Natural killer cell (primary cell): Measurements from ENCODE around the gene WIPF3. TPM values are rescaled to one million over a fixed set of nuclear protein-coding genes. Genes with fewer than 3 reads are reported as not detected.

Experiments
- ATAC-seq, 3 donors: fragments of 150-1000 bp in 2 of 3; fragments of 200-7000 bp in 1 of 3; cut with Tn5 transposase; 1 replicate in 1 of 3; 2 replicates in 2 of 3; pipeline ENCODE4 v1.10.0; 2021; ENCODE audit warnings: mild to moderate bottlenecking in 2 of 3, moderate library complexity in 2 of 3
- DNase-seq, 2 donors: peaks; one replicate each; pipeline versions ENCODE4 v3.0.0 to v3.0.0-alpha.2; 2013 to 2021; ENCODE audit warnings: mixed read lengths in 1 of 2
- H3K27ac ChIP-seq: one replicate; pipeline ENCODE4 v1.5.1; 2013; ENCODE audit warnings: mild to moderate bottlenecking, low read length
- H3K27me3 ChIP-seq: one replicate; pipeline ENCODE4 v1.6.1; 2013; ENCODE audit warnings: low read length; ENCODE audit not compliant: control insufficient read depth, insufficient read depth
- H3K36me3 ChIP-seq: one replicate; pipeline ENCODE4 v1.6.1; 2013; ENCODE audit warnings: low read length; ENCODE audit not compliant: control insufficient read depth, insufficient read depth
- H3K4me1 ChIP-seq: one replicate; pipeline ENCODE4 v1.6.1; 2013; ENCODE audit warnings: low read length; ENCODE audit not compliant: control insufficient read depth, insufficient read depth
- H3K4me3 ChIP-seq: one replicate; pipeline ENCODE4 v1.5.1; 2013; ENCODE audit warnings: low read length
- H3K9me3 ChIP-seq: one replicate; pipeline ENCODE4 v1.6.1; 2013; ENCODE audit warnings: low read length; ENCODE audit not compliant: control insufficient read depth, insufficient read depth
- H3K27ac Mint-ChIP-seq, 2 donors: one replicate each; pipeline ENCODE4 v1.8.0; 2022; ENCODE audit warnings: mild to moderate bottlenecking in 2 of 2, mixed read lengths in 2 of 2, moderate library complexity in 1 of 2
- H3K27me3 Mint-ChIP-seq, 2 donors: one replicate each; pipeline ENCODE4 v1.8.0; 2022; ENCODE audit warnings: low read depth in 2 of 2, mixed read lengths in 2 of 2
- H3K36me3 Mint-ChIP-seq: one replicate; pipeline ENCODE4 v1.8.0; 2022; ENCODE audit warnings: mixed read lengths
- H3K4me1 Mint-ChIP-seq, 2 donors: one replicate each; pipeline ENCODE4 v1.8.0; 2022; ENCODE audit warnings: mixed read lengths in 2 of 2
- H3K4me3 Mint-ChIP-seq: one replicate; pipeline ENCODE4 v1.8.0; 2022; ENCODE audit warnings: mild to moderate bottlenecking, moderate library complexity, mixed read lengths
- H3K9me3 Mint-ChIP-seq, 2 donors: one replicate each; pipeline ENCODE4 v1.8.0; 2022; ENCODE audit warnings: mixed read lengths in 2 of 2
- WGBS: methylation state at CpG from one replicate; pipeline ENCODE4 v1.1.7; 2013; ENCODE audit warnings: missing lambda C conversion rate; ENCODE audit not compliant: insufficient coverage; 5-methylcytosine and 5-hydroxymethylcytosine counted together
- intact Hi-C: fragments of 100-400 bp; cut with micrococcal nuclease; formaldehyde crosslinking; loops from one replicate; pipeline ENCODE4 v1.14.2; 2022
- total RNA-seq, 4 donors: library from RNA; stranded (reverse); fragments of 120-200 nt in 1 of 4; gene quantifications; one replicate each; pipeline versions ENCODE4 v1.2.3 to v1.2.4, GENCODE V29; 2013 to 2022
- TF ChIP-seq, protein P1 (sequence below): fragments of 200-600 bp; IDR thresholded peaks from one replicate; pipeline ENCODE4 v1.8.0; 2022; ENCODE audit warnings: antibody characterized with exemption

The WIPF3 gene
- total RNA-seq, 3 donors from 2014 or later (not counting 1 experiment from before 2014, with no cell fraction given) = not detected

DNA sequence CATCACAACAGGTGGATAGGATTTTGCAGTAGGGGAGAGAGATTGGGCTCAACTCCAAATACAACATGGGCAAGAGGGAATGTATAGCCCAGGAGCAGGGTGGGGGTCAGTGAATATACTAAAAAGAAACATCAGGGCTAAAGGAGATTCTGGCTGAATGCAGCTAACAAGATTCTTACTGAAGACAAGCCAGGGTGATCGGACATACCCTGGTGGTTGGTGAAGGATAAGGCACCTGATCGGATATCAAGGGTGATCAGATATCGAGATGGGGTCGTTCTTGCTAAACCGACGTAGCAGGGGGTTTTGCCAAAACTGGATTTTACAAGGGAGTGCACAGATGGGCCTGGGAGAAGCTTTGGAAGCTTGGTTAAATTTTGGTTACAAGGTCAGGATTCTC, 34.4 kb downstream of the WIPF3 start:
- DNase-seq (no peak), ATAC-seq (no peak)
- Histone ChIP-seq H3K36me3 (no peaks in the 10 kb centered on the region), H3K4me3 (no peak overlapping the region), H3K4me1 (no peaks in the 10 kb centered on the region), H3K27me3 (no peaks in the 10 kb centered on the region), H3K9me3 (no peaks in the 10 kb centered on the region), H3K27ac (no peak overlapping the region)
- no peak overlapping the region for H3K27ac Mint-ChIP-seq
- H3K9me3 Mint-ChIP-seq = no peaks in the 10 kb centered on the region
- H3K36me3 Mint-ChIP-seq = no peaks in the 10 kb centered on the region
- H3K4me3 Mint-ChIP-seq = no peak overlapping the region
- TF ChIP-seq, protein P1, sequence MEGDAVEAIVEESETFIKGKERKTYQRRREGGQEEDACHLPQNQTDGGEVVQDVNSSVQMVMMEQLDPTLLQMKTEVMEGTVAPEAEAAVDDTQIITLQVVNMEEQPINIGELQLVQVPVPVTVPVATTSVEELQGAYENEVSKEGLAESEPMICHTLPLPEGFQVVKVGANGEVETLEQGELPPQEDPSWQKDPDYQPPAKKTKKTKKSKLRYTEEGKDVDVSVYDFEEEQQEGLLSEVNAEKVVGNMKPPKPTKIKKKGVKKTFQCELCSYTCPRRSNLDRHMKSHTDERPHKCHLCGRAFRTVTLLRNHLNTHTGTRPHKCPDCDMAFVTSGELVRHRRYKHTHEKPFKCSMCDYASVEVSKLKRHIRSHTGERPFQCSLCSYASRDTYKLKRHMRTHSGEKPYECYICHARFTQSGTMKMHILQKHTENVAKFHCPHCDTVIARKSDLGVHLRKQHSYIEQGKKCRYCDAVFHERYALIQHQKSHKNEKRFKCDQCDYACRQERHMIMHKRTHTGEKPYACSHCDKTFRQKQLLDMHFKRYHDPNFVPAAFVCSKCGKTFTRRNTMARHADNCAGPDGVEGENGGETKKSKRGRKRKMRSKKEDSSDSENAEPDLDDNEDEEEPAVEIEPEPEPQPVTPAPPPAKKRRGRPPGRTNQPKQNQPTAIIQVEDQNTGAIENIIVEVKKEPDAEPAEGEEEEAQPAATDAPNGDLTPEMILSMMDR = no peak
- H3K27me3 Mint-ChIP-seq = peaks cover 3 to 30% of the 10 kb centered on the region in 2 donors
- intact Hi-C loops = no loop called here
- 94% methylated on average over 6 of the region's 6 CpGs for WGBS
- no peaks in the 10 kb centered on the region for H3K4me1 Mint-ChIP-seq

DNA sequence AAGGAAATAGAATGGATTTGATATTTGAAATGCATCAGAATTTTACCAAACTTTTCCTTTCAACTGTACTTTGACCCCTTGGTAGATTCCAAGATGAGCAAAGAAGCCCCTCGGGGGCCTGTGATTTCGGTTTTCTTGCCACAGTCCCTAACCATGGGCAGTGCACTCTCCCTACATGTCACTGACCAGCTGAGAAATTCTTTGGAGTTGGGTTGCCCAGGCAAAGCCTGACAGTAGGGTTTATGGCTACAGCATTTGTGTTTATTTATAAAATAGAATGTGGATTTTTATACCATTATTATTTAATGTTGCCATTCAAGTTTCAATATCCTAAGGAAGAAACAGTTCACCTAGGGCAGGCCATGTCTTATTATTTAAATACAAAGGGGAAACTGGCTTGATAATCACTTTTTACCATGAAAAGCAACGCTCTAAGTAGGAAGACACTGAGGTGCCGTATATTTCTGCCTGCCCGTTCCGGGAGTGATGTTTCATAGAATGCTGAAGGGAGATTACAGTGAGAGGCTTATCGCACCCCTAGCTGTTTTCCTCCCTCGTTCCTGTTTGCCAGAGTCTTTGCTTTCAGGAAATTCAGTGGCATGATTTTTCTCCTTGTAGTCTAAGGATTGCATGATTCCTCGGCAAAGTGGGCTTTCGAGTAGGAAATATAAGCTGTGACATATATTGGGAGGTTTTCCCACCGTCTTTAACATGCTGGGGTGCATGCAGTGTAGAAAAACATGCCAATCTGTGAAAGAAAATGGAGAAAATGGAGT, 35.8 kb downstream of the WIPF3 start:
- TF ChIP-seq, protein P1 = no peak
- no peaks in the 10 kb centered on the region for H3K9me3 Mint-ChIP-seq
- Histone ChIP-seq H3K27ac (no peak overlapping the region), H3K36me3 (no peaks in the 10 kb centered on the region), H3K4me1 (no peaks in the 10 kb centered on the region), H3K4me3 (no peak overlapping the region), H3K9me3 (no peaks in the 10 kb centered on the region), H3K27me3 (no peaks in the 10 kb centered on the region)
- no peaks in the 10 kb centered on the region for H3K4me1 Mint-ChIP-seq
- no peaks in the 10 kb centered on the region for H3K36me3 Mint-ChIP-seq
- H3K27ac Mint-ChIP-seq = no peak overlapping the region
- no peak for DNase-seq
- intact Hi-C loops = no loop called here
- H3K4me3 Mint-ChIP-seq = no peak overlapping the region
- peaks cover 3 to 30% of the 10 kb centered on the region in 2 donors for H3K27me3 Mint-ChIP-seq
- WGBS = 86% methylated on average over 11 of the region's 11 CpGs
- no peak for ATAC-seq

DNA sequence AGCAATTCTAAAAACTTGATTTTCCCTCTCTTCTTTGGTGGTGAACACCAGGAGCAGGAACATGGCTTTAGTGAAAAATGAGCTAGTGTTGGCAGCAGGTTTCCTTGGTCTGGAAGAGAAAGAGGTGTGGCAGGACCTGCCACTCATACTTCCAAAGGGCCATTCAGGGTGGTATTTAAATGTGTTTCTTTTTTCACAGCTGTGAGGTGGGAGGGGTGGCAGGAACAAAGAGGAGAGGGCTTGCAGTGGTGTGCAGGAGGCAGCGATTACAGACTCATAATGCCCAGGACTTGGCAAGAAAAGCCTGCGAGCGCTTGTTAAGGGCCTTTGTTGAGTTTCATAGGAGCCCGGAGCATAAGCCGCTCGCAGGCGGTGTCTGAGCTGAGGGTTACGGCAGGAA, 36.8 kb downstream of the WIPF3 start:
- H3K36me3 ChIP-seq = no peaks in the 10 kb centered on the region
- no peaks in the 10 kb centered on the region for H3K9me3 ChIP-seq
- Mint-ChIP-seq H3K27me3 (peaks cover 3 to 40% of the 10 kb centered on the region in 2 donors), H3K4me1 (no peaks in the 10 kb centered on the region), H3K27ac (no peak overlapping the region), H3K9me3 (no peaks in the 10 kb centered on the region), H3K4me3 (no peak overlapping the region), H3K36me3 (no peaks in the 10 kb centered on the region)
- 98% methylated on average over 8 of the region's 8 CpGs for WGBS
- ATAC-seq = no peak
- no peaks in the 10 kb centered on the region for H3K4me1 ChIP-seq
- TF ChIP-seq, protein P1 = no peak
- H3K27ac ChIP-seq = no peak overlapping the region
- no peaks in the 10 kb centered on the region for H3K27me3 ChIP-seq
- intact Hi-C loops = no loop called here
- no peak overlapping the region for H3K4me3 ChIP-seq
- no peak for DNase-seq

DNA sequence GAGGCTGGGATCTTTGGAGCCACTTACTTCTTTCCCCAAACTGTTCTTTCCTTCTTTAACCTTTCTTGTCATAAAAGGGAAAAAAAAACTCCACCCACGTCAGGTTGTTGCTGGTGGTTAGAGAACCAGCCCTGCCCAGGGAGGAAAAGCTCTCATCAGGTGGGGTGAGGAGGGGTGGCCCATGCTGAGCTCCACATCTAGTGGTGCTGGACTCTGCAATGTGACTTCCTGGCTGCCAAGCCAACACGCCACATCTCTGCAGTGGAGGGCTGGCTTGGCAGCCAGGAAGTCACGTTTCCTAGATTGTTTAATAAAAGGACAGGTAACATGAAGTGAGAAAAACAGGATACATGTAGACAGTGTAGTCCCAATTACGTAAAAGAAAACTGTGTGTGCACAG, 37.4 kb downstream of the WIPF3 start:
- DNase-seq = no peak
- 34% methylated on average over 3 of the region's 4 CpGs for WGBS

More for the DNA sequence above, 37.4 kb downstream of the WIPF3 start:
- Histone ChIP-seq H3K27ac (no peak overlapping the region), H3K36me3 (no peaks in the 10 kb centered on the region), H3K4me1 (no peaks in the 10 kb centered on the region), H3K4me3 (no peak overlapping the region), H3K9me3 (no peaks in the 10 kb centered on the region), H3K27me3 (no peaks in the 10 kb centered on the region)
- H3K27ac Mint-ChIP-seq = no peak overlapping the region
- ATAC-seq = no peak
- no peaks in the 10 kb centered on the region for H3K4me1 Mint-ChIP-seq
- no peaks in the 10 kb centered on the region for H3K9me3 Mint-ChIP-seq
- no peaks in the 10 kb centered on the region for H3K36me3 Mint-ChIP-seq
- peaks cover 5 to 40% of the 10 kb centered on the region in 2 donors for H3K27me3 Mint-ChIP-seq
- TF ChIP-seq, protein P1 = no peak
- H3K4me3 Mint-ChIP-seq = no peak overlapping the region
- intact Hi-C loops = no loop called here
